Adrenal gland (tissue), 5 donors: ENCODE results near the gene KIF5C.

Experiments
- CTCF ChIP-seq, 6 experiments: fragments of 450-650 bp in 4 of 6; fragments of 200-600 bp in 2 of 6; sonication (generic) in 1 of 6; IDR thresholded peaks; 1 replicate in 5 of 6; 2 replicates in 1 of 6; pipeline versions ENCODE4 v1.5.1 to v1.8.0; 2016 to 2021; ENCODE audit warnings: antibody characterized with exemption in 6 of 6, mild to moderate bottlenecking in 2 of 6, moderate library complexity in 1 of 6
- POLR2A ChIP-seq, 2 donors: fragments of 450-650 bp; IDR thresholded peaks; one replicate each; pipeline ENCODE4 v1.6.1; 2017; ENCODE audit warnings: antibody characterized with exemption in 2 of 2, mild to moderate bottlenecking in 2 of 2, moderate library complexity in 1 of 2
- donor health status: DM: no; HTN: no; CAD: no.

GRCh38 chr2:148853458-148853857 lies 21.6 kb upstream of the KIF5C start:
- no peak for TF ChIP-seq CTCF (IDR thresholded peaks at IDR 0.05)
- TF ChIP-seq POLR2A (IDR thresholded peaks at IDR 0.05), result no peak
